VCaP (cell line): ENCODE results near the gene WNT5B.
A peak's percentile ranks its signal among the peaks of the same experiment; 100 is the strongest.

Experiments used
- H3K27ac ChIP-seq: fragments of 450-650 bp; 2 replicates; pipeline ENCODE4 v1.5.1; 2017
- TF ChIP-seq, protein P1 (sequence below): fragments of 450-650 bp; conservative IDR thresholded peaks from 2 replicates; pipeline ENCODE4 v1.5.1; 2017; ENCODE audit warnings: mild to moderate bottlenecking, moderate library complexity

WNT5B gene

GRCh38 chr12:1670358-1671268, 41.6 kb downstream of the WNT5B start:
- TF ChIP-seq, protein P1, sequence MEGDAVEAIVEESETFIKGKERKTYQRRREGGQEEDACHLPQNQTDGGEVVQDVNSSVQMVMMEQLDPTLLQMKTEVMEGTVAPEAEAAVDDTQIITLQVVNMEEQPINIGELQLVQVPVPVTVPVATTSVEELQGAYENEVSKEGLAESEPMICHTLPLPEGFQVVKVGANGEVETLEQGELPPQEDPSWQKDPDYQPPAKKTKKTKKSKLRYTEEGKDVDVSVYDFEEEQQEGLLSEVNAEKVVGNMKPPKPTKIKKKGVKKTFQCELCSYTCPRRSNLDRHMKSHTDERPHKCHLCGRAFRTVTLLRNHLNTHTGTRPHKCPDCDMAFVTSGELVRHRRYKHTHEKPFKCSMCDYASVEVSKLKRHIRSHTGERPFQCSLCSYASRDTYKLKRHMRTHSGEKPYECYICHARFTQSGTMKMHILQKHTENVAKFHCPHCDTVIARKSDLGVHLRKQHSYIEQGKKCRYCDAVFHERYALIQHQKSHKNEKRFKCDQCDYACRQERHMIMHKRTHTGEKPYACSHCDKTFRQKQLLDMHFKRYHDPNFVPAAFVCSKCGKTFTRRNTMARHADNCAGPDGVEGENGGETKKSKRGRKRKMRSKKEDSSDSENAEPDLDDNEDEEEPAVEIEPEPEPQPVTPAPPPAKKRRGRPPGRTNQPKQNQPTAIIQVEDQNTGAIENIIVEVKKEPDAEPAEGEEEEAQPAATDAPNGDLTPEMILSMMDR: no peak

DNA sequence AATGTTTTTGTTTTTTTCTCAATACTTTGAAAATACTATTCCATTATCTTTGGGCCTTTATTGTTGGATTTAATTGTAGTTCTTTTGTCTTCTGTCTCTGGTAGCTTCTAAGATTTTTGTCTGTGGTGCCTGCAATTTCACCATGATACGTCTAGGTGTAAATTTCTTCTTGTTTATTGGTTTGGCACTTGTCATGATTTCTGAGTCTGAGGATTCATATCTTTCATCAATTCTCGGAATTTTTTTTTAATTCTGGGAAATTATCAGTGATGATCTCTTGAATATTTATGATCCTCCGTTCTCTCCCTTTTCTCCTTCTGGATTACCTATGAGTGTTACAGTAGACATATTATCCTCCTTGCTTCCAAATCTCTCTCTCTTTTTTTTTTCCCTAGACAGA, 47.0 kb downstream of the WNT5B start:
- H3K27ac ChIP-seq: no peak overlapping the region
- TF ChIP-seq, protein P1: no peak

More at GRCh38 chr12:1670358-1671268, 41.6 kb downstream of the WNT5B start:
- H3K27ac ChIP-seq: no peak overlapping the region

GRCh38 chr12:1680804-1681492, 51.9 kb downstream of the WNT5B start:
- H3K27ac ChIP-seq: peak overlapping the region; percentile 13; the same call in 1 of the 2 replicates
- TF ChIP-seq, protein P1: no peak

- peak overlapping the region; percentile 13; the same call in 1 of the 2 replicates for H3K27ac ChIP-seq
- TF ChIP-seq, protein P1: no peak
These were observed 52.4 kb downstream of the WNT5B start for GRCh38 chr12:1681493-1681807.

DNA sequence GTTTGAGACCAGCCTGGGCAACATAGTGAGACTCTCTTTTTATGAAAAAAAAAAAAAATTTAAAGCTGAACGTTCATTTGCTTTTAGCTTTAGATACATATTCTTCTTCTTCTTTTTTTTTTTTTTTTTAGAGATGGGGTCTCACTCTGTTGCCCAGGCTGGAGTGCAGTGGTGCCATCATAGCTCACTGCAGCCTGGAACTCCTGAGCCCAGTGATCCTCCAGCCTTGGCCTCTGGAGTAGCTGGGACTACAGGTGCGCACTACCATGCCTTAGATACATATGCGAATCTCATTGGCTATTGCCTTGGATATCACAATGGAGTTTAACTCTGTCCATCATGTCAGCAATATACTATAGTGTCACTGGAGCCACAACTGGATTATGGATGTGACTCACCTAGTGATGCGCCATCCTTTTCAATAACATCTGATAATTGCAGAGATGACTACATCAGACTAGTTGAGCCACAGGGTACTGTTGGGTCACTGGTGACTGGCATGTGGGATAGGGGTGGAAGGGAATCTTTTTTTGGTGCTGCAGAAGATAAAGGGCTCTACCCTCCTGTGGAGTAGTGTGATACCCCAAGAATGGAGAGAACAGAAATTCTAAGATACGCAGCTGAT, 59.2 kb downstream of the WNT5B start:
- TF ChIP-seq, protein P1: no peak
- no peak overlapping the region for H3K27ac ChIP-seq

DNA sequence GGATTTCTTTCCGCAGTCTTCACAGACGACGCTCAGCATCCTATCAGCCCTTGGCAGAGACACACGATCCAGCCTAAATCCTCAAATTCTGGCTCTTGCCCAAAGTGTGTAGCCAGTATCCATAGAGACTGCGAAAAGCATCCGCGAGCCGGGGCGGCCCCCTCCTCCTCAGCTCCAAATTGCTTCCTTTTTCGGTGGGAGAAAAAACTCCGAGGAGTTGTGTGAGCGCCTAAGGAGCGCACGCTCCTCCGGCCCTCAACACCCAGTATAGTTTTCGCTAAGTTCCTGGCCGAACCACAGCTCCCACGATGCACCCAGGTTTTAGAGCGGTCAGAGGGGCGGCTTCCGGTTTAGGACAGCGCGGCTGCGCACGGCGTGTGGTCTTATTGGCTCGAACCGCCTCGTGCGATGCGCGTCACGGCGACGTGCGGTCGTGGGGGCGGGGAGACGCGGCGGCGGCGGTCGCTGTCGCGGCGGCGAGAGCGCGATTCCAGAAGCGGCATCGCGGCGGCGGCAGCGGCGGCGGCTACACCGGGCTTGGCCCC, 61.6 kb downstream of the WNT5B start, which contains the start of gene ADIPOR2:
Gene ADIPOR2, plus strand, starts transcription at position 493 of the 545 bp plus-strand sequence. CDS start 63,274 bp downstream, outside the sequence.
- TF ChIP-seq, protein P1: no peak
- H3K27ac ChIP-seq: peak within 1 kb of the TSS; percentile 94
